Fibroblast of mammary gland (primary cell): ENCODE measurements around the gene RUSF1.
"Not testable (repeated sequence)": the region's sequence is repeated elsewhere in the genome, so short reads cannot be mapped to it uniquely, and the experiment has no call there.

Experiments used
- DNase-seq: peaks from one replicate; pipeline ENCODE4 v3.0.0-alpha.2; 2010; ENCODE audit warnings: low read depth
- H3K4me3 ChIP-seq: 2 replicates; pipeline ENCODE4 v1.5.1; 2011; ENCODE audit warnings: low read depth, mild to moderate bottlenecking, low read length, moderate library complexity; ENCODE audit not compliant: control insufficient read depth
- CTCF ChIP-seq: conservative IDR thresholded peaks from 2 replicates; pipeline ENCODE4 v1.5.1; 2011; ENCODE audit warnings: low read depth, low read length, inconsistent platforms; ENCODE audit not compliant: control insufficient read depth, insufficient read depth

The RUSF1 gene

GRCh38 chr16:31507929-31508705, at the start of gene RUSF1:
Gene RUSF1 (minus strand): TSS chr16:31508391. CDS start chr16:31508373, 18 bp downstream.
- H3K4me3 ChIP-seq, result peak within 1 kb of the TSS; percentile 94
- no peak for TF ChIP-seq CTCF
- DNase-seq, result peak; percentile 82

GRCh38 chr16:31542763-31543162, 34.6 kb upstream of the RUSF1 start:
- no peak for TF ChIP-seq CTCF
- DNase-seq, result no peak
- H3K4me3 ChIP-seq, result no peak overlapping the region

GRCh38 chr16:31539762-31540161, 31.6 kb upstream of the RUSF1 start:
- DNase-seq, H3K4me3 ChIP-seq: not testable (repeated sequence)

GRCh38 chr16:31538243-31538598, 30.0 kb upstream of the RUSF1 start:
- not testable (repeated sequence) for H3K4me3 ChIP-seq

GRCh38 chr16:31537362-31538242, 29.4 kb upstream of the RUSF1 start:
- no peak overlapping the region for H3K4me3 ChIP-seq
- no peak for DNase-seq
- TF ChIP-seq CTCF, result no peak

More at GRCh38 chr16:31538243-31538598, 30.0 kb upstream of the RUSF1 start:
- DNase-seq, result not testable (repeated sequence)

GRCh38 chr16:31536804-31537361, 28.7 kb upstream of the RUSF1 start:
- H3K4me3 ChIP-seq, result no peak overlapping the region
- TF ChIP-seq CTCF, result no peak
- no peak for DNase-seq

- no peak for TF ChIP-seq CTCF
- no peak for DNase-seq
- H3K4me3 ChIP-seq, result no peak overlapping the region
These were observed 27.5 kb upstream of the RUSF1 start for GRCh38 chr16:31535737-31536136.
